ENCODE data around the gene CD180. TPM values are rescaled to one million over a fixed set of nuclear protein-coding genes. Genes with fewer than 3 reads are reported as not detected.
A peak's percentile ranks its signal among the peaks of the same experiment; 100 is the strongest.

Gene CD180
- total RNA-seq, 3 donors from 2014 or later = 0.87 to 1.4 (median 1.3) TPM

DNA sequence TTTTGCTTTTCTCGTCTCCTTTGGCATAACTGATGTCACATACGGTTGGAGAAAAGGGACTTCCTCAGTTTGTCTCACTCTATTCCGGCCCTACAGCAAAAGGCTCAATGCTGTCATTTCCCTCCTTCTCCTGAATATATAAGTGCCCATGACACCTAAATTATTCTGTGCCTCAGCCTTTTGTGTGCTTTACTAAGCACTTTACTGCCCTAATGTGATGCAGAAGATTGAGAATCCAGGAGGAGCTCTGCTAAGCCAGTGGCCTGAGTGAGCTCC is 7.6 kb downstream of the CD180 start:
- intact Hi-C loops (cut with DNase I, micrococcal nuclease) = no loop called here
- no peak for DNase-seq
- Histone ChIP-seq H3K9me3 (no peaks in the 10 kb centered on the region), H3K4me1 (ENCODE audit: low read depth) (peaks cover 8% of the 10 kb centered on the region), H3K36me3 (ENCODE audit: low read depth) (no peaks in the 10 kb centered on the region), H3K4me3 (no peak overlapping the region)
- ATAC-seq = no peak
- TF ChIP-seq, protein P1, sequence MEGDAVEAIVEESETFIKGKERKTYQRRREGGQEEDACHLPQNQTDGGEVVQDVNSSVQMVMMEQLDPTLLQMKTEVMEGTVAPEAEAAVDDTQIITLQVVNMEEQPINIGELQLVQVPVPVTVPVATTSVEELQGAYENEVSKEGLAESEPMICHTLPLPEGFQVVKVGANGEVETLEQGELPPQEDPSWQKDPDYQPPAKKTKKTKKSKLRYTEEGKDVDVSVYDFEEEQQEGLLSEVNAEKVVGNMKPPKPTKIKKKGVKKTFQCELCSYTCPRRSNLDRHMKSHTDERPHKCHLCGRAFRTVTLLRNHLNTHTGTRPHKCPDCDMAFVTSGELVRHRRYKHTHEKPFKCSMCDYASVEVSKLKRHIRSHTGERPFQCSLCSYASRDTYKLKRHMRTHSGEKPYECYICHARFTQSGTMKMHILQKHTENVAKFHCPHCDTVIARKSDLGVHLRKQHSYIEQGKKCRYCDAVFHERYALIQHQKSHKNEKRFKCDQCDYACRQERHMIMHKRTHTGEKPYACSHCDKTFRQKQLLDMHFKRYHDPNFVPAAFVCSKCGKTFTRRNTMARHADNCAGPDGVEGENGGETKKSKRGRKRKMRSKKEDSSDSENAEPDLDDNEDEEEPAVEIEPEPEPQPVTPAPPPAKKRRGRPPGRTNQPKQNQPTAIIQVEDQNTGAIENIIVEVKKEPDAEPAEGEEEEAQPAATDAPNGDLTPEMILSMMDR (IDR thresholded peaks at IDR 0.05) = no peak

DNA sequence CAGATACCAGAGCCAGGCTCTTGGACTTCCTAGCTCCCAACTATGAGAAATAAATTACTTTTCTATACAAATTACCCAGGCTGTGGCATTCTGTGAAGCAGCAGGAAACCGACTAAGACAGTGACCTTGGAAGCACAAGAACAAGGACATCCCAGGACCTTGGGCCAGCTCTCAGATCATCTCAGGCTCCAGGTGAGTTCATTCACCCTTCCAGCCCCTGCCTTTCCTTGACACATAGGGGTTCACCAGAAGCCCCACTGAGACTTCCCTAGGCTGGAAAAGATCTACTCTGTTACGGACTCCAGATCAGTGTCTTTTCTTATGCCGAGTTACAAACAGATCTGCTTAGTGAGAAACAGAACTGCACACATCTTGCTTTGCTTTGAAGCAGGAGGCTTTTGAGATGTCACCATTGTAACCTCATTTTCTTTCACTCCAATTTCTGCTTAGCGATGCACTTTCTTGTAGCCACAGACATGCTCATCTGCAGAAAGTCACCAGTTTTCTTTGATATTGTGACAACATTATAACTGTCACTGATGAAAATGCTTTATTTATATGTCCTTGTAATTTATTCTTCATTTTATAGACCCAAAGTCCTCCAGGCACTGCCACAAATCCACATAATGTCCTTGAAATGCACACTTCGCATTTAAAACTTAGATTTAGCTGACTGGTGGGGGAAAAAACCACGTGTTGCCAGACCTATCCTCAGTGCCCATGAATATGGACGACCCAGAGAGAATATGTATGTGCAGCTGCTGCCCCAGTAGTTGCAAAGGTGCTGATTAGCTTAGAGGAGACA is 8.1 kb downstream of the CD180 start:
- no peaks in the 10 kb centered on the region for H3K9me3 ChIP-seq
- intact Hi-C loops (cut with DNase I, micrococcal nuclease) = no loop called here
- DNase-seq (no peak), ATAC-seq (no peak)
- peaks cover 8% of the 10 kb centered on the region for H3K4me1 ChIP-seq (ENCODE audit: low read depth)
- TF ChIP-seq, protein P1 (IDR thresholded peaks at IDR 0.05) = no peak
- H3K36me3 ChIP-seq (ENCODE audit: low read depth) = no peaks in the 10 kb centered on the region
- H3K4me3 ChIP-seq = no peak overlapping the region

DNA sequence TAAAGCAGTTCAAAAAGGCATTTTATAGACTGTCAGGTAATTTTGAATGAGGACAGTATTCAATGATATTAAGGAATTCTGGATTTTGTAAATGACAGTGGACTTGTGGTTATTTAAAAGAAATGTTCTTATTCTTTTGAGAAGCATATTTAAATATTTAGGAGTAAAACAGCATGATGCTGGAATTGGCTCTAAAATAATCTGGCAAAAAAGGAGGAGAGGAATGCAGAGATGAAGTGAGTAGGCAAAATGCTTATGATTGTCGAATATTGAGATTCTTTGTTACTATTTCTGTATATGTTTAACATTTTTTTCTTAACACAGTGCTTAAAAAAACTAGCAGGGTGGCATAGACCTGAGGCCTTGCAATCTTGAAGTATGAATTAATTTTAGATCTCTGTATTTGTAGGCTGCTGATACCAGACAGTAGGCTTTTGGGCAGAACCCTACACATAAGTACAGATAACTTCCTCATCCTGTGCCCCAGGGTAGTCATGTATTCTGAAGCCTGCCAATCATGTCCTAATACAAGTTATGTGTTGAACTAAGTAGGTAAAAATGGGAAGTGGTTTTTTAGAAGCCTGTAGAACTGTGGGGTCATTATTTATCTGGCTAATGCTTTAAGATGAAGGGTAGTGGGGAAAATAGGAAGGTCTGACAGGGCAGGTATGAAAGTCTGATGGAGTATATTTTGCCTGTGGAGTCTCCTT is 9.4 kb downstream of the CD180 start:
- Histone ChIP-seq H3K4me3 (no peak overlapping the region), H3K4me1 (ENCODE audit: low read depth) (no peaks in the 10 kb centered on the region), H3K36me3 (ENCODE audit: low read depth) (no peaks in the 10 kb centered on the region), H3K9me3 (no peaks in the 10 kb centered on the region)
- intact Hi-C loops (cut with DNase I, micrococcal nuclease) = no loop called here
- ATAC-seq (peak; percentile 74), DNase-seq (no peak)
- TF ChIP-seq, protein P1 (IDR thresholded peaks at IDR 0.05) = no peak

DNA sequence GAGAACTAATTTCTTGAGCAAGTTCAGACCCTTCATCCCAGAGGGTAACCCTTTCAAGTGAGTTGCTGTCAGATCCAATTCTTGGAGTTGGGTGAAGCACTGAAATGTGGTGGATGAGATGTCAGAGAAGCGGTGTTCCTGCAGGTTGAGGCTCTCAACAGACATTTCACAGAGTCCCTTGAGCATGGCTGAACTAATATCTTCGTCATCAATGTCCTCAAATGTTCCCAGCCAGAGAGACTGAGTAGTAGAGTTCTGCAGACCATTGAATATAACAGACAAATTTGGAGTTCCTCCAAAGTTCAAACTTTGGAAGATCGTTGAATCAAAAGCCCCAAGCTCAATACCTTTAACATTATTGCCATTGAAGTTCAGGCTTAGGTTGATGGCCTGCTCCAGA is 12.7 kb downstream of the CD180 start:
- no peaks in the 10 kb centered on the region for H3K4me1 ChIP-seq (ENCODE audit: low read depth)
- TF ChIP-seq, protein P1 (IDR thresholded peaks at IDR 0.05) = no peak
- intact Hi-C loops (cut with DNase I, micrococcal nuclease) = no loop called here
- ATAC-seq (no peak), DNase-seq (no peak)
- H3K9me3 ChIP-seq = no peaks in the 10 kb centered on the region
- H3K4me3 ChIP-seq = no peak overlapping the region
- no peaks in the 10 kb centered on the region for H3K36me3 ChIP-seq (ENCODE audit: low read depth)

DNA sequence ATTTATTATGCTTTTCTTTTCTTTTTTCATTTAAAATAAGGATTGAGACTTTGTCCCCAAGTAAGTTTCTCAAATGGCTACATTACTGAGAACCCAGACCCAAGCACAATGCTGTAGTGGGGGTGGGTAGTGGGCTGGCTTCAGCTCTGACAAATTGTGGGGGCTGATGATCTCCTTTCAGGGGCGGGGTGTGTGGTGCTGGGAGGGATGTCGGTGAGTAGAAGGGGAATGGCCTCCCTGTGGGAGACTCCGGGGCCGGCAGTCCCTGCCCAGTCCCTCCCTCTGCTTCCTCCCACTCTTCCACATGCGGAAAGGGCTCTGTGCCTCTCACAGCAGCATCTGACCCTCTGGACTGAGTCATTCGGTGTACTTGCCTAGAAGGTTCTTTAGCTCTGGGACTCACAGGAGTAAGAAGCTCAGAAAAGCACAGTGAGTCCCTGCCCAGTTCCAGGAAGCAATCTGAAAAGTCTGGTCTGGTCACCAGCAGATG is 14.3 kb downstream of the CD180 start:
- Histone ChIP-seq H3K36me3 (ENCODE audit: low read depth) (no peaks in the 10 kb centered on the region), H3K4me3 (no peak overlapping the region), H3K4me1 (ENCODE audit: low read depth) (no peaks in the 10 kb centered on the region), H3K9me3 (no peaks in the 10 kb centered on the region)
- ATAC-seq (peak; percentile 38), DNase-seq (peak in 1 of 3 donors; percentile 53)
- intact Hi-C loops (cut with DNase I, micrococcal nuclease) = no loop called here
- TF ChIP-seq, protein P1 (IDR thresholded peaks at IDR 0.05) = no peak
